BLaER1 treated with 17β-estradiol and CSF1 and Interleukin-3, amounts not matched to agents 10 nM and 100 nM (cell line): ENCODE measurements around the gene ARHGEF5.
"Not testable (repeated sequence)": the region's sequence is repeated elsewhere in the genome, so short reads cannot be mapped to it uniquely, and the experiment has no call there.

Experiments used
- H3K27ac ChIP-seq, 11 experiments: shearing (Covaris generic); formaldehyde crosslinking; 2 replicates each; pipeline ENCODE4 v1.8.1; 2022
- H3K27me3 ChIP-seq, 11 experiments: shearing (Covaris generic); formaldehyde crosslinking; 2 replicates each; pipeline ENCODE4 v1.8.1; 2022
- H3K36me3 ChIP-seq, 11 experiments: shearing (Covaris generic); formaldehyde crosslinking; 2 replicates each; pipeline ENCODE4 v1.8.1; 2022
- H3K4me1 ChIP-seq, 10 experiments: shearing (Covaris generic); formaldehyde crosslinking; 2 replicates each; pipeline ENCODE4 v1.8.1; 2022
- H3K4me2 ChIP-seq, 11 experiments: shearing (Covaris generic); formaldehyde crosslinking; 2 replicates each; pipeline ENCODE4 v1.8.1; 2022
- H3K4me3 ChIP-seq, 10 experiments: shearing (Covaris generic); formaldehyde crosslinking; 2 replicates each; pipeline ENCODE4 v1.8.1; 2022
- H3K9ac ChIP-seq, 11 experiments: shearing (Covaris generic); formaldehyde crosslinking; 2 replicates each; pipeline ENCODE4 v1.8.1; 2022
- H3K9me3 ChIP-seq, 11 experiments: shearing (Covaris generic); formaldehyde crosslinking; replicated peaks in 1 of 11; 2 replicates each; pipeline ENCODE4 v1.8.1; 2022
- H4K20me1 ChIP-seq, 11 experiments: shearing (Covaris generic); formaldehyde crosslinking; 2 replicates each; pipeline ENCODE4 v1.8.1; 2022
- Cebpa-rat ChIP-seq, 11 experiments: shearing (Covaris generic); IDR thresholded peaks; 2 replicates each; pipeline ENCODE4 v1.8.1; 2022

Gene ARHGEF5

GRCh38 chr7:144403102-144403501 lies 47.9 kb downstream of the ARHGEF5 start:
- H4K20me1 ChIP-seq, result no peaks in the 10 kb centered on the region
- H3K4me1 ChIP-seq, result peaks cover 0 to 8% (median 0%) of the 10 kb centered on the region in 10 experiments; a peak in 3 of 20 replicates
- no peaks in the 10 kb centered on the region for H3K9me3 ChIP-seq
- no peaks in the 10 kb centered on the region for H3K27me3 ChIP-seq
- TF ChIP-seq Cebpa-rat (IDR thresholded peaks at IDR 0.05), result no peak
- no peak overlapping the region for H3K27ac ChIP-seq
- no peak overlapping the region for H3K4me3 ChIP-seq
- H3K36me3 ChIP-seq, result no peaks in the 10 kb centered on the region
- no peak overlapping the region for H3K4me2 ChIP-seq
- no peak overlapping the region for H3K9ac ChIP-seq

GRCh38 chr7:144403649-144404061 lies 48.5 kb downstream of the ARHGEF5 start, which contains the start of gene NOBOX:
Gene NOBOX (minus strand): TSS chr7:144403693.
- Histone ChIP-seq H3K9me3 (no peaks in the 10 kb centered on the region), H3K27ac (no peak within 1 kb of the TSS), H3K9ac (no peak within 1 kb of the TSS), H3K4me1 (peaks cover 0 to 8% (median 0%) of the 10 kb centered on the region in 10 experiments; a peak in 3 of 20 replicates), H3K36me3 (no peaks in the 10 kb centered on the region), H3K27me3 (no peaks in the 10 kb centered on the region), H3K4me2 (no peak within 1 kb of the TSS), H4K20me1 (no peaks in the 10 kb centered on the region), H3K4me3 (no peak within 1 kb of the TSS)
- no peak for TF ChIP-seq Cebpa-rat (IDR thresholded peaks at IDR 0.05)

- Histone ChIP-seq H3K27me3 (no peaks in the 10 kb centered on the region), H3K9me3 (no peaks in the 10 kb centered on the region), H3K4me3 (no peak overlapping the region), H3K9ac (no peak overlapping the region), H3K4me1 (peaks cover 0 to 8% (median 0%) of the 10 kb centered on the region in 10 experiments; a peak in 3 of 20 replicates), H3K4me2 (no peak overlapping the region), H4K20me1 (no peaks in the 10 kb centered on the region), H3K36me3 (no peaks in the 10 kb centered on the region), H3K27ac (no peak overlapping the region)
- TF ChIP-seq Cebpa-rat (IDR thresholded peaks at IDR 0.05), result no peak
Measured at GRCh38 chr7:144404946-144405345, 49.7 kb downstream of the ARHGEF5 start.

GRCh38 chr7:144407266-144407931 lies 52.2 kb downstream of the ARHGEF5 start:
- no peak for TF ChIP-seq Cebpa-rat (IDR thresholded peaks at IDR 0.05)
- no peaks in the 10 kb centered on the region for H3K36me3 ChIP-seq

GRCh38 chr7:144408121-144408520 lies 52.9 kb downstream of the ARHGEF5 start:
- Histone ChIP-seq H3K27me3 (no peaks in the 10 kb centered on the region), H3K9me3 (no peaks in the 10 kb centered on the region), H4K20me1 (no peaks in the 10 kb centered on the region), H3K36me3 (no peaks in the 10 kb centered on the region), H3K9ac (no peak overlapping the region), H3K4me1 (no peaks in the 10 kb centered on the region), H3K4me2 (no peak overlapping the region), H3K27ac (no peak overlapping the region), H3K4me3 (no peak overlapping the region)
- TF ChIP-seq Cebpa-rat (IDR thresholded peaks at IDR 0.05), result no peak

More at GRCh38 chr7:144407266-144407931, 52.2 kb downstream of the ARHGEF5 start:
- Histone ChIP-seq H3K4me1 (no peaks in the 10 kb centered on the region), H3K27me3 (no peaks in the 10 kb centered on the region), H3K27ac (no peak overlapping the region), H3K9me3 (no peaks in the 10 kb centered on the region), H3K4me3 (no peak overlapping the region), H4K20me1 (no peaks in the 10 kb centered on the region), H3K9ac (no peak overlapping the region), H3K4me2 (no peak overlapping the region)

- Histone ChIP-seq H3K9me3 (no peaks in the 10 kb centered on the region), H3K36me3 (no peaks in the 10 kb centered on the region), H3K4me3 (no peak overlapping the region), H4K20me1 (no peaks in the 10 kb centered on the region), H3K9ac (no peak overlapping the region), H3K4me1 (peaks cover 0 to 11% (median 0%) of the 10 kb centered on the region in 10 experiments; a peak in 5 of 20 replicates), H3K27ac (no peak overlapping the region), H3K4me2 (no peak overlapping the region), H3K27me3 (no peaks in the 10 kb centered on the region)
- no peak for TF ChIP-seq Cebpa-rat (IDR thresholded peaks at IDR 0.05)
Measured at GRCh38 chr7:144410441-144410840, 55.2 kb downstream of the ARHGEF5 start.

- H3K27me3 ChIP-seq, result no peaks in the 10 kb centered on the region
- H3K36me3 ChIP-seq, result no peaks in the 10 kb centered on the region
- H3K4me3 ChIP-seq, result no peak overlapping the region
- H3K4me1 ChIP-seq, result peaks cover 0 to 12% (median 0%) of the 10 kb centered on the region in 10 experiments; a peak in 5 of 20 replicates
- H3K4me2 ChIP-seq, result peak overlapping the region in 3 of 11 experiments; percentile 15 to 40 (median 39); a peak in 6 of 22 replicates
- peaks cover 5 to 22% (median 14%) of the 10 kb centered on the region in 11 experiments; a peak in 20 of 22 replicates for H3K9me3 ChIP-seq
- H4K20me1 ChIP-seq, result no peaks in the 10 kb centered on the region
- H3K27ac ChIP-seq, result no peak overlapping the region
- H3K9ac ChIP-seq, result no peak overlapping the region
- TF ChIP-seq Cebpa-rat (IDR thresholded peaks at IDR 0.05), result peak in 1 of 11 experiments; percentile 31; a peak in 2 of 22 replicates
Measured at GRCh38 chr7:144414815-144415214, 59.6 kb downstream of the ARHGEF5 start.

GRCh38 chr7:144415858-144416257 lies 60.7 kb downstream of the ARHGEF5 start:
- H4K20me1 ChIP-seq, result no peaks in the 10 kb centered on the region
- TF ChIP-seq Cebpa-rat (IDR thresholded peaks at IDR 0.05), result no peak
- no peak overlapping the region for H3K27ac ChIP-seq

GRCh38 chr7:144416341-144416740 lies 61.1 kb downstream of the ARHGEF5 start:
- no peak for TF ChIP-seq Cebpa-rat (IDR thresholded peaks at IDR 0.05)
- Histone ChIP-seq H3K4me2 (no peak overlapping the region), H3K9me3 (peaks cover 5 to 22% (median 14%) of the 10 kb centered on the region in 11 experiments; a peak in 20 of 22 replicates), H3K4me3 (no peak overlapping the region), H3K4me1 (peaks cover 0 to 12% (median 0%) of the 10 kb centered on the region in 10 experiments; a peak in 5 of 20 replicates), H3K9ac (no peak overlapping the region), H4K20me1 (no peaks in the 10 kb centered on the region), H3K36me3 (no peaks in the 10 kb centered on the region), H3K27ac (no peak overlapping the region), H3K27me3 (no peaks in the 10 kb centered on the region)

More at GRCh38 chr7:144415858-144416257, 60.7 kb downstream of the ARHGEF5 start:
- no peak overlapping the region for H3K4me3 ChIP-seq
- no peaks in the 10 kb centered on the region for H3K27me3 ChIP-seq
- H3K9me3 ChIP-seq, result peaks cover 5 to 22% (median 14%) of the 10 kb centered on the region in 11 experiments; a peak in 20 of 22 replicates
- H3K4me1 ChIP-seq, result peaks cover 0 to 12% (median 0%) of the 10 kb centered on the region in 10 experiments; a peak in 5 of 20 replicates
- H3K9ac ChIP-seq, result no peak overlapping the region
- no peaks in the 10 kb centered on the region for H3K36me3 ChIP-seq
- no peak overlapping the region for H3K4me2 ChIP-seq

- H3K36me3 ChIP-seq, H4K20me1 ChIP-seq, H3K4me2 ChIP-seq, H3K4me3 ChIP-seq, H3K27ac ChIP-seq, H3K9ac ChIP-seq, H3K27me3 ChIP-seq: not testable (repeated sequence)
- Histone ChIP-seq H3K4me1 (peaks cover 0 to 12% (median 0%) of the 10 kb centered on the region in 10 experiments; a peak in 5 of 20 replicates), H3K9me3 (peaks cover 5 to 24% (median 20%) of the 10 kb centered on the region in 11 experiments; a peak in 20 of 22 replicates)
Measured at GRCh38 chr7:144418931-144419330, 63.7 kb downstream of the ARHGEF5 start.

GRCh38 chr7:144427539-144427938 lies 72.3 kb downstream of the ARHGEF5 start:
- H4K20me1 ChIP-seq, H3K4me1 ChIP-seq, H3K27me3 ChIP-seq: not testable (repeated sequence)

More at GRCh38 chr7:144427539-144427938, 72.3 kb downstream of the ARHGEF5 start:
- not testable (repeated sequence) for H3K27ac ChIP-seq, H3K4me2 ChIP-seq, H3K4me3 ChIP-seq, H3K36me3 ChIP-seq, H3K9ac ChIP-seq
- H3K9me3 ChIP-seq, result peaks cover 44 to 61% (median 54%) of the 10 kb centered on the region in 11 experiments
